Heart right ventricle (tissue), 16 donors: Measurements from ENCODE around the gene EEF1G. TPM values are rescaled to one million over a fixed set of nuclear protein-coding genes. Genes with fewer than 3 reads are reported as not detected.
"Not testable (repeated sequence)": the region's sequence is repeated elsewhere in the genome, so short reads cannot be mapped to it uniquely, and the experiment has no call there.

Source experiments
- ATAC-seq, 8 donors: fragments of 200-7000 bp; cut with Tn5 transposase; one replicate each; pipeline ENCODE4 v1.9.1; 2020; ENCODE audit warnings: mild to moderate bottlenecking in 8 of 8, moderate library complexity in 8 of 8, moderate number of reproducible peaks in 1 of 8
- DNase-seq, 2 donors: peaks; one replicate each; pipeline ENCODE4 v3.0.0-alpha.2; 2020
- H3K27ac ChIP-seq, 10 donors: fragments of 200-600 bp; sonication (generic) in 2 of 10; one replicate each; pipeline versions ENCODE4 v1.5.0 to v1.8.0; 2020 to 2022; ENCODE audit warnings: mild to moderate bottlenecking in 3 of 10
- H3K27me3 ChIP-seq, 7 donors: fragments of 200-600 bp; one replicate each; pipeline ENCODE4 v1.8.0; 2021 to 2022; ENCODE audit warnings: mild to moderate bottlenecking in 2 of 7
- H3K36me3 ChIP-seq, 9 donors: fragments of 200-600 bp; sonication (generic) in 1 of 9; one replicate each; pipeline versions ENCODE4 v1.5.0 to v1.8.0; 2020 to 2022; ENCODE audit warnings: mild to moderate bottlenecking in 2 of 9
- H3K4me1 ChIP-seq, 9 donors: fragments of 200-600 bp; sonication (generic) in 1 of 9; one replicate each; pipeline versions ENCODE4 v1.5.0 to v1.8.0; 2020 to 2022; ENCODE audit warnings: mild to moderate bottlenecking in 4 of 9
- H3K4me3 ChIP-seq, 10 donors: fragments of 200-600 bp; sonication (generic) in 2 of 10; one replicate each; pipeline versions ENCODE4 v1.5.0 to v1.8.0; 2020 to 2022; ENCODE audit warnings: mild to moderate bottlenecking in 7 of 10, moderate library complexity in 2 of 10
- H3K9me3 ChIP-seq, 11 donors: fragments of 200-600 bp in 10 of 11; sonication (generic) in 2 of 11; one replicate each; pipeline versions ENCODE4 v1.5.0 to v1.8.0; 2013 to 2022; ENCODE audit warnings: mild to moderate bottlenecking in 2 of 11, control low read depth in 1 of 11, moderate library complexity in 1 of 11
- CTCF ChIP-seq, 9 donors: fragments of 200-600 bp; sonication (generic) in 2 of 9; IDR thresholded peaks; one replicate each; pipeline versions ENCODE4 v1.5.0 to v1.8.0; 2021 to 2022; ENCODE audit warnings: antibody characterized with exemption in 9 of 9, mild to moderate bottlenecking in 5 of 9, moderate library complexity in 1 of 9
- WGBS, 2 donors: extraction: QIAGEN DNeasy Blood & Tissue Kit; methylation state at CpG; one replicate each; pipeline ENCODE4 v1.1.7; 2013; ENCODE audit warnings: inconsistent platforms in 1 of 2; 5-methylcytosine and 5-hydroxymethylcytosine counted together
- intact Hi-C, 10 donors: fragments of 100-400 bp; cut with DNase I; formaldehyde crosslinking; loops; one replicate each; pipeline versions ENCODE4 v1.11.1 to v1.14.2; 2022
- polyA plus RNA-seq, 2 donors: library from polyadenylated mRNA; stranded (reverse); fragments of 200-250 nt; gene quantifications; one replicate each; pipeline ENCODE4 v1.2.3, GENCODE V29; 2013
- total RNA-seq, 10 donors: library from RNA; stranded (reverse); fragmentation: NEBNext Ultra II Directional in 3 of 10; extraction: Animal tissue kit (Norgen Biotek cat#: 25700) in 3 of 10; gene quantifications; one replicate each; pipeline versions ENCODE4 v1.2.1 to v1.2.4, GENCODE V29; 2021 to 2023
- donor health status: Arrhythmogenic right ventricular cardiomyopathy.
- donor health status: ischemic (EF 13 %, LVEDD 7.1; RV severe dilation, severe dysfunction).
- donor health status: healthy with polysubstance abuse.
- donor health status: DM: no; HTN: yes; CAD: no.
- donor health status: DM: no; HTN: no; CAD: no.
- donor health status: ischemic (EF 25% LVEDD 6.9; RV normal size, moderate dysfunction).
- donor health status: ischemic (EF 25% LVEDD 5.7; RV mildly dilated, moderate dysfunction).
- donor health status: healthy.
- donor health status: DM: yes; HTN: yes; CAD: no.
- donor health status: Ischemic cardiomyopathy.
- donor health status: ischemic (EF 35%, LVEDD 5.7; RV mildly dilated, moderate dysfunction).
- donor health status: nonischemic (EF 11% LVEDD 7.7; RV severe dilation, severe dysfunction).
- donor health status: DM: yes; HTN: yes; CAD: no.
- donor health status: PGD.
- donor health status: ischemic (EF 29% LVEDD 5.4; RV normal size, mild dysfunction).
- donor health status: nonischemic (EF 23%, LVEDD 6.1; RV moderate dilation, normal function).

The EEF1G gene
- total and polyA plus RNA-seq, 12 donors, result 555 to 1,173 (median 1,002) TPM

GRCh38 chr11:62574363-62575071, 826 bp upstream of the EEF1G start:
- no peaks in the 10 kb centered on the region for H3K9me3 ChIP-seq
- peak; percentile 3 to 38 (median 23) for ATAC-seq
- peak; percentile 36 to 53 for DNase-seq
- 1% methylated on average over 33 of the region's 33 CpGs for WGBS, 2 donors
- no peaks in the 10 kb centered on the region for H3K27me3 ChIP-seq
- peaks cover 0 to 72% (median 22%) of the 10 kb centered on the region in 9 donors for H3K36me3 ChIP-seq
- intact Hi-C loops, result loop anchor here in 2 of 10 donors (2.0 to 10.0 kb wide), 2 partner anchors 16 to 280 kb away; partner anchors contain the start of gene TUT1 (in 1 of the 2)
- H3K4me3 ChIP-seq, result peak overlapping the region; percentile 52 to 95 (median 78)
- TF ChIP-seq CTCF (IDR thresholded peaks at IDR 0.05), result no peak
- peak overlapping the region; percentile 81 to 98 (median 92) for H3K27ac ChIP-seq
- peaks cover 11 to 73% (median 54%) of the 10 kb centered on the region in 9 donors for H3K4me1 ChIP-seq

- DNase-seq (no peak), ATAC-seq (peak in 1 of 8 donors; percentile 1)
- no peak for TF ChIP-seq CTCF (IDR thresholded peaks at IDR 0.05)
- intact Hi-C loops, result loop anchor here in 1 of 10 donors (10.0 kb wide), 1 partner anchor 282 kb away; no protein-coding TSS in a partner anchor
- H3K9me3 ChIP-seq, result no peaks in the 10 kb centered on the region
- H3K27me3 ChIP-seq, result no peaks in the 10 kb centered on the region
- 0 to 1% methylated on average over 33 of the region's 33 CpGs for WGBS, 2 donors
- peak overlapping the region; percentile 54 to 98 (median 85) for H3K27ac ChIP-seq
- H3K4me1 ChIP-seq, result peaks cover 11 to 74% (median 54%) of the 10 kb centered on the region in 9 donors
- H3K4me3 ChIP-seq, result peak overlapping the region; percentile 71 to 95 (median 85)
- peaks cover 0 to 72% (median 33%) of the 10 kb centered on the region in 9 donors for H3K36me3 ChIP-seq
Measured at GRCh38 chr11:62573006-62573591, 592 bp downstream of the EEF1G start.

GRCh38 chr11:62572431-62572830, 1.3 kb downstream of the EEF1G start:
- no peaks in the 10 kb centered on the region for H3K27me3 ChIP-seq
- 67 to 75% methylated on average over 12 of the region's 12 CpGs for WGBS, 2 donors
- no peak for TF ChIP-seq CTCF (IDR thresholded peaks at IDR 0.05)
- intact Hi-C loops, result loop anchor here in 1 of 10 donors (10.0 kb wide), 1 partner anchor 282 kb away; no protein-coding TSS in a partner anchor
- peak overlapping the region; percentile 71 to 95 (median 85) for H3K4me3 ChIP-seq
- H3K4me1 ChIP-seq, result peaks cover 11 to 70% (median 49%) of the 10 kb centered on the region in 9 donors
- ATAC-seq, result no peak
- no peaks in the 10 kb centered on the region for H3K9me3 ChIP-seq
- H3K27ac ChIP-seq, result peak overlapping the region in 7 of 10 donors; percentile 84 to 98 (median 86)
- DNase-seq, result no peak
- H3K36me3 ChIP-seq, result peaks cover 0 to 72% (median 39%) of the 10 kb centered on the region in 9 donors

GRCh38 chr11:62571493-62571892, 2.2 kb downstream of the EEF1G start:
- not testable (repeated sequence) for H3K9me3 ChIP-seq, H3K4me3 ChIP-seq, DNase-seq, ATAC-seq, H3K27me3 ChIP-seq
- intact Hi-C loops, result loop anchor here in 1 of 10 donors (10.0 kb wide), 1 partner anchor 283 kb away; no protein-coding TSS in a partner anchor
- H3K36me3 ChIP-seq, result peaks cover 0 to 73% (median 48%) of the 10 kb centered on the region in 9 donors
- H3K27ac ChIP-seq, result peak overlapping the region in 2 of 10 donors; percentile 27 to 89
- peaks cover 11 to 63% (median 46%) of the 10 kb centered on the region in 9 donors for H3K4me1 ChIP-seq
- WGBS, 2 donors, result 82 to 84% methylated on average over 5 of the region's 5 CpGs

GRCh38 chr11:62570903-62571302, 2.8 kb downstream of the EEF1G start:
- 94 to 97% methylated on average over 5 of the region's 5 CpGs for WGBS, 2 donors
- not testable (repeated sequence) for ATAC-seq, H3K27me3 ChIP-seq, DNase-seq, H3K9me3 ChIP-seq, H3K4me3 ChIP-seq
- intact Hi-C loops, result loop anchor here in 1 of 10 donors (10.0 kb wide), 1 partner anchor 284 kb away; no protein-coding TSS in a partner anchor
- Histone ChIP-seq H3K27ac (peak overlapping the region in 1 of 10 donors; percentile 27), H3K36me3 (peaks cover 0 to 73% (median 54%) of the 10 kb centered on the region in 9 donors), H3K4me1 (peaks cover 10 to 57% (median 43%) of the 10 kb centered on the region in 9 donors)
